ENCODE results near the gene PTPRN2. TPM values are rescaled to one million over a fixed set of nuclear protein-coding genes. Genes with fewer than 3 reads are reported as not detected.
"Not testable (repeated sequence)": the region's sequence is repeated elsewhere in the genome, so short reads cannot be mapped to it uniquely, and the experiment has no call there.

Gene PTPRN2
- total and polyA plus RNA-seq, 2 donors from 2014 or later = 4.8 to 6.2 TPM

DNA sequence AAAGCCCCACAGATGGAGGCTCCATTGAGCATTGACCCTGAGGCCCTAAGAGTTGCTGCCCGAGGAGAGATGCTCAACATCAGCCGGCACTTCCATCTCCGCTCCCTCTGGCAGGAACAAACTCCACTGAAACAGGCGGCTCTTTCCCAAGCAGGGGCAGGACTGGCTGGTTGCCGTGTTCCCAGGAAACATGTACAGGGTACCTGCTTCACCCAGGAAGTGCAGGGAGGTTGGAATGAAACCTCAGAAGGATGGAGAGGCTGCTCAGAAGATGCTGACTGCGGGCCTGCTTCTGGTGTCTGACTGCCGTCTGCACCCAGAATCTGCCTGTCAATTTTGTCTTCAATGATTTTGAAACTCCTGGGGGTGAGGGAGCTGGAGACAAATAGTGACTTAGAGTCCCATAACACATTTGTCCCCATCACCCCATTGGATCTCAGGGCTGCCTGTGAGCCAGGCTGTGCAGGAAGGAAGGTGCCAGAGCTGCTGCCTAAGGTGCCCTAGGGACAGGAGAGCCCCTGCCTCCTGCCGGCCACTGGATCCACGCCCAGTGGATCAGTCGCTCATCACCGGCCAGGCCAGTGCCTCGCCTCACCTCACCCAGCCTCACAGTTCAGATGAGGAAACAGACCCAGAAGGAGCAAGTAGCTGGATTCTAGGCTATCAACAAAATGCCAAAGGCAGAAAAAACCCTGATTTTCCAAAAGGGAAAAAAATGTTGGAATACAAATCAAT is 237.3 kb downstream of the PTPRN2 start:
- no peak overlapping the region for H3K4me3 ChIP-seq (ENCODE audit: low read length in 3 of 3)
- peak in 2 of 5 donors; percentile 2 to 43 for DNase-seq
- intact Hi-C loops (cut with DNase I) = no loop called here
- no peak for TF ChIP-seq CTCF (IDR thresholded peaks at IDR 0.05; ENCODE audit: borderline replicate concordance, extremely low read depth, insufficient read depth)
- no peak for FAIRE-seq
- no peaks in the 10 kb centered on the region for H3K9me3 ChIP-seq (ENCODE audit: control insufficient read depth in 2 of 3, insufficient read depth in 1 of 3, low read length in 3 of 3)
- H3K36me3 ChIP-seq (ENCODE audit: control insufficient read depth in 2 of 3, insufficient read depth in 3 of 3, low read length in 3 of 3) = no peaks in the 10 kb centered on the region
- no peak overlapping the region for H3K9ac ChIP-seq (ENCODE audit: low read length in 3 of 3)
- H3K27ac ChIP-seq (ENCODE audit: low read depth in 2 of 2, low read length in 2 of 2) = no peak overlapping the region
- H3K4me1 ChIP-seq (ENCODE audit: control insufficient read depth in 2 of 3, insufficient read depth in 2 of 3, low read depth in 1 of 3, low read length in 3 of 3) = no peaks in the 10 kb centered on the region
- no peaks in the 10 kb centered on the region for H3K27me3 ChIP-seq (ENCODE audit: control insufficient read depth, insufficient read depth, low read length)

DNA sequence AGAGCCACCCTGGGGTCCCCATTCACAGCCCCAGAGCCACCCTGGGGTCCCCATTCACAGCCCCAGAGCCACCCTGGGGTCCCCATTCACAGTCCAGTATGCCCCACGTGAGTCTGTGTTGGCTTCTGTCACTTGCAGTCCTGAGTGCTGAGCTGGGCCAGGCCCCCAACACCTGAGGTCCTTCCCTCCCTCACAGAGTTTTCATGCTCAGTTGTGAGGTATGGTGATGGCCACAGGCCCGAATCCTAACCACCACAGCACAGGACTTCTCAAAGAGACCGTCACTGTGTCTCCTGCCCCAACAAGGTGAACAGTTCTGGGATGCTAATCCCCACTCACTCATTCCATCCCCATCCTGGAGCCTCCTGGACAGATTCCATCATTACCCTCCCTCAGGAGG is 239.2 kb downstream of the PTPRN2 start:
- Histone ChIP-seq H3K27me3 (ENCODE audit: control insufficient read depth, insufficient read depth, low read length) (no peaks in the 10 kb centered on the region), H3K36me3 (ENCODE audit: control insufficient read depth in 2 of 3, insufficient read depth in 3 of 3, low read length in 3 of 3) (no peaks in the 10 kb centered on the region), H3K9ac (ENCODE audit: low read length in 3 of 3) (no peak overlapping the region), H3K4me1 (ENCODE audit: control insufficient read depth in 2 of 3, insufficient read depth in 2 of 3, low read depth in 1 of 3, low read length in 3 of 3) (no peaks in the 10 kb centered on the region), H3K9me3 (ENCODE audit: control insufficient read depth in 2 of 3, insufficient read depth in 1 of 3, low read length in 3 of 3) (no peaks in the 10 kb centered on the region), H3K4me3 (ENCODE audit: low read length in 3 of 3) (no peak overlapping the region), H3K27ac (ENCODE audit: low read depth in 2 of 2, low read length in 2 of 2) (no peak overlapping the region)
- TF ChIP-seq CTCF (IDR thresholded peaks at IDR 0.05; ENCODE audit: borderline replicate concordance, extremely low read depth, insufficient read depth) = no peak
- intact Hi-C loops (cut with DNase I) = no loop called here
- no peak for FAIRE-seq
- peak in 2 of 5 donors; percentile 11 to 26 for DNase-seq

DNA sequence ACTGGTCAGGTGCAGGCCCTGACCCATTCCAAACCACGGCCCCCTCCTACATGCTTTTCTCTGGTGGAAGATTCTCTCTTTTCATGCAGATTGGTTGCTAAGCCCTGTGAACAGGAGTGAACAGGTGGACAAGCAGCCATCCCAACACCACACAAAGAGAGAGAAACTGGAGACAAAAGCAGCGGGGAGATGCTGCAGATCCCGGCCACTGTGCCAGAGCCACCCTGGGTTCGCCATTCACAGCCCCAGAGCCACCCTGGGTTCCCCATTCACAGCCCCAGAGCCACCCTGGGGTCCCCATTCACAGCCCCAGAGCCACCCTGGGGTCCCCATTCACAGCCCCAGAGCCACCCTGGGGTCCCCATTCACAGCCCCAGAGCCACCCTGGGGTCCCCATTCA is 239.6 kb downstream of the PTPRN2 start:
- intact Hi-C loops (cut with DNase I); H3K27ac ChIP-seq (ENCODE audit: low read depth in 2 of 2, low read length in 2 of 2); H3K4me3 ChIP-seq (ENCODE audit: low read length in 3 of 3); H3K36me3 ChIP-seq (ENCODE audit: control insufficient read depth in 2 of 3, insufficient read depth in 3 of 3, low read length in 3 of 3); DNase-seq; H3K4me1 ChIP-seq (ENCODE audit: control insufficient read depth in 2 of 3, insufficient read depth in 2 of 3, low read depth in 1 of 3, low read length in 3 of 3); H3K9me3 ChIP-seq (ENCODE audit: control insufficient read depth in 2 of 3, insufficient read depth in 1 of 3, low read length in 3 of 3); H3K9ac ChIP-seq (ENCODE audit: low read length in 3 of 3); FAIRE-seq; H3K27me3 ChIP-seq (ENCODE audit: control insufficient read depth, insufficient read depth, low read length): not testable (repeated sequence)

DNA sequence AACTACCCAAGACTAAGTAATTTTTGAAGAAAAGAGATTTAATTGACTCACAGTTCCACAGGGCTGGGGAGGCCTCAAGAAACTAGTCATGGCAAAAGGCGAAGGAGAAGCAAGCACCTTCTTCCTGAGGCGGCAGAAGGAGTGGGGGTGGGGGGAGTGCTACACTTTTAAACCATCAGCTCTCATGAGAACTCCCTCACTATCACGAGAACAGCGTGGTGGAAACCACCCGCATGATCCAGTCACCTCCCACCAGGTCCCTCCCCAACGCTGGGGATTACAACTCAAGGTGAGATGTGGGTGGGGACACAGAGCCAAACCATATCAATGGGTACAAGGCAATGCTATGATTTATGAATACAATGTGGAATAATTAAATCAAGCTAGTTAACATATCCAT is 241.9 kb downstream of the PTPRN2 start:
- H3K9me3 ChIP-seq (ENCODE audit: control insufficient read depth in 2 of 3, insufficient read depth in 1 of 3, low read length in 3 of 3) = no peaks in the 10 kb centered on the region
- H3K4me1 ChIP-seq (ENCODE audit: control insufficient read depth in 2 of 3, insufficient read depth in 2 of 3, low read depth in 1 of 3, low read length in 3 of 3) = no peaks in the 10 kb centered on the region
- H3K27ac ChIP-seq (ENCODE audit: low read depth in 2 of 2, low read length in 2 of 2) = no peak overlapping the region
- H3K4me3 ChIP-seq (ENCODE audit: low read length in 3 of 3) = no peak overlapping the region
- H3K27me3 ChIP-seq (ENCODE audit: control insufficient read depth, insufficient read depth, low read length) = no peaks in the 10 kb centered on the region
- intact Hi-C loops (cut with DNase I) = no loop called here
- DNase-seq = peak in 2 of 5 donors; percentile 10 to 18
- no peak for TF ChIP-seq CTCF (IDR thresholded peaks at IDR 0.05; ENCODE audit: borderline replicate concordance, extremely low read depth, insufficient read depth)
- no peak overlapping the region for H3K9ac ChIP-seq (ENCODE audit: low read length in 3 of 3)
- no peaks in the 10 kb centered on the region for H3K36me3 ChIP-seq (ENCODE audit: control insufficient read depth in 2 of 3, insufficient read depth in 3 of 3, low read length in 3 of 3)
- FAIRE-seq = no peak

Data from kidney (tissue), 14 donors.